ENCODE measurements around the gene TENT4A. TPM values are rescaled to one million over a fixed set of nuclear protein-coding genes. Genes with fewer than 3 reads are reported as not detected.

Gene TENT4A
- total RNA-seq, 1 experiment from 2014 or later = 25.6 TPM

DNA sequence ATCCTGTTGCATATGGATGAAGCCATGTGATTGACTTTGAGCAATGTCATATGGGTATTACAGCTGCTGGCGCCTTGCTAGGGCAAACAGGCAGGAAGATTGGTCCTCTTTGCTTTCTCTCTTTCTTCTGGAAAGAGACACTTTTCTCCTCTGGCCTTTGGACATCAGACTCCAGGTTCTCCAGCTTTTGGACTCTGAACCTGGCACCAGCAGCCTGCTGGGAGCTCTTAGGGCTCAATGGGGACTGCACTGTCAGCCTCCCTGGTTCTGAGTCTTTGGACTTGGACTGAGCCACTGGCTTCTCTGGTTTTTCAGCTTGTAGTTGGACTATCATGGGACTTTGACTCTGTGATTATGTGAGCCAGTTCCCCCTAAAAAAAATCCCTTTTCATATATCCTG, 34.8 kb upstream of the TENT4A start:
- Histone ChIP-seq H3K27me3 (ENCODE audit: insufficient read depth, low read length) (no peaks in the 10 kb centered on the region; the same call in 1 of the 2 replicates), H4K20me1 (ENCODE audit: control insufficient read depth, insufficient read depth, insufficient read length) (peaks cover 4% of the 10 kb centered on the region), H2AK5ac (ENCODE audit: insufficient read length, low read length) (no peak overlapping the region), H2BK15ac (ENCODE audit: low read depth, low read length) (no peak overlapping the region), H4K8ac (replicated peaks; ENCODE audit: insufficient read length, low read depth, low read length) (no peak overlapping the region), H2AFZ (ENCODE audit: low read length) (no peak overlapping the region), H3K79me1 (ENCODE audit: insufficient read depth, low read depth, low read length, poor library complexity, severe bottlenecking) (no peaks in the 10 kb centered on the region), H3K27ac (ENCODE audit: insufficient read length, low read depth, low read length) (no peak overlapping the region), H3K9me3 (ENCODE audit: control insufficient read depth, low read depth, low read length) (peaks cover under 1% of the 10 kb centered on the region), H3K56ac (ENCODE audit: insufficient read length, low read depth, low read length) (no peak overlapping the region), H4K5ac (ENCODE audit: insufficient read length, low read depth, low read length) (no peak overlapping the region), H2BK12ac (ENCODE audit: insufficient read length, low read depth, low read length) (no peak overlapping the region), H3K14ac (ENCODE audit: insufficient read depth, low read length) (no peak overlapping the region), H2BK20ac (ENCODE audit: low read depth, low read length, poor library complexity, severe bottlenecking) (no peak overlapping the region), H3K4me2 (ENCODE audit: insufficient read depth, insufficient read length, low read length) (no peak overlapping the region), H3K9ac (ENCODE audit: extremely low read depth, insufficient read length, low read length) (no peak overlapping the region), H3K79me2 (ENCODE audit: insufficient read depth, low read length) (no peaks in the 10 kb centered on the region), H3K23me2 (ENCODE audit: insufficient read length, low read depth, low read length, poor library complexity, severe bottlenecking) (no peaks in the 10 kb centered on the region), H4K91ac (ENCODE audit: insufficient read length, low read depth, low read length) (no peak overlapping the region), H3K4ac (ENCODE audit: low read depth, low read length) (no peak overlapping the region), H3K23ac (ENCODE audit: insufficient read length, low read depth, low read length) (no peak overlapping the region), H3K18ac (ENCODE audit: insufficient read length, low read depth, low read length) (no peak overlapping the region), H3T11ph (ENCODE audit: low read length) (no peak overlapping the region), H3K4me1 (ENCODE audit: insufficient read depth, low read length) (no peaks in the 10 kb centered on the region), H2BK120ac (ENCODE audit: low read depth, low read length, poor library complexity, severe bottlenecking) (no peak overlapping the region), H2BK5ac (ENCODE audit: insufficient read length, low read length) (no peak overlapping the region)
- Mint-ChIP-seq H3K9me3 (peaks cover 4 to 18% of the 10 kb centered on the region in 2 experiments), H3K27ac (no peak overlapping the region), H3K4me1 (peaks cover 2% of the 10 kb centered on the region in 2 experiments; a peak in 3 of 4 replicates), H3K4me3 (no peak overlapping the region), H3K27me3 (ENCODE audit: low read depth) (peaks cover 19% of the 10 kb centered on the region), H3K36me3 (ENCODE audit: insufficient read depth in 1 of 3, low read depth in 3 of 3) (peaks cover 4 to 27% (median 17%) of the 10 kb centered on the region in 3 experiments)
- no peak for DNase-seq
- WGBS (ENCODE audit: extremely low coverage, insufficient read length, low lambda C conversion rate) = no CpG with 5 or more reads among the region's 1 CpG
- TF ChIP-seq, protein P1, sequence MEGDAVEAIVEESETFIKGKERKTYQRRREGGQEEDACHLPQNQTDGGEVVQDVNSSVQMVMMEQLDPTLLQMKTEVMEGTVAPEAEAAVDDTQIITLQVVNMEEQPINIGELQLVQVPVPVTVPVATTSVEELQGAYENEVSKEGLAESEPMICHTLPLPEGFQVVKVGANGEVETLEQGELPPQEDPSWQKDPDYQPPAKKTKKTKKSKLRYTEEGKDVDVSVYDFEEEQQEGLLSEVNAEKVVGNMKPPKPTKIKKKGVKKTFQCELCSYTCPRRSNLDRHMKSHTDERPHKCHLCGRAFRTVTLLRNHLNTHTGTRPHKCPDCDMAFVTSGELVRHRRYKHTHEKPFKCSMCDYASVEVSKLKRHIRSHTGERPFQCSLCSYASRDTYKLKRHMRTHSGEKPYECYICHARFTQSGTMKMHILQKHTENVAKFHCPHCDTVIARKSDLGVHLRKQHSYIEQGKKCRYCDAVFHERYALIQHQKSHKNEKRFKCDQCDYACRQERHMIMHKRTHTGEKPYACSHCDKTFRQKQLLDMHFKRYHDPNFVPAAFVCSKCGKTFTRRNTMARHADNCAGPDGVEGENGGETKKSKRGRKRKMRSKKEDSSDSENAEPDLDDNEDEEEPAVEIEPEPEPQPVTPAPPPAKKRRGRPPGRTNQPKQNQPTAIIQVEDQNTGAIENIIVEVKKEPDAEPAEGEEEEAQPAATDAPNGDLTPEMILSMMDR (conservative IDR thresholded peaks at IDR 0.05) = no peak
